Fibroblast of pulmonary artery (primary cell): ENCODE data around the gene LZTS3.
"Not testable (repeated sequence)": the region's sequence is repeated elsewhere in the genome, so short reads cannot be mapped to it uniquely, and the experiment has no call there.

Experiments
- DNase-seq: peaks from one replicate; pipeline ENCODE4 v3.0.0-alpha.2; 2010; ENCODE audit warnings: low read depth
- H3K4me3 ChIP-seq: replicated peaks from 2 replicates; pipeline ENCODE4 v1.5.1; 2011; ENCODE audit warnings: low read depth, mild to moderate bottlenecking, control low read depth, low read length, moderate library complexity
- TF ChIP-seq, protein P1 (sequence below): IDR thresholded peaks from 2 replicates; pipeline ENCODE4 v1.5.1; 2011; ENCODE audit warnings: mild to moderate bottlenecking, control low read depth, low read length, inconsistent platforms; ENCODE audit errors: missing control alignments

LZTS3 gene

DNA sequence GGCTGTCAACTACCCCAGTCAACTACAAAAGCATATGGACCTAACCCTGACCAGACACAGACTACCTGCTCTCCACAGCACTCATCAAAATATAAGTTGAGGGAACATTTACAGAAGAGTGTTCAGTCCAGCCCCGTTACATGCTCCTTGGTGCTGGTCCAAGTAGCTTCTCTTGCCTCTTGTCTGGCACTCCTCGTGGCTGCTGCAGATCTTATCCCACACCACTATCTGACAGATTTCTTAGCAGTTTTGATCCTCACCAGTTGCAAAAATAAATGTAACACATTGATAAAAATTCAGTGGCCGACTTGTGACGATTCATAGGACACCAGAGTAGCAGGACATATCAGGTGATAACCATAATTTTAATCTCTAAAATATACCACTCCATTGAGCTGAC, 44.3 kb downstream of the LZTS3 start:
- TF ChIP-seq, protein P1, sequence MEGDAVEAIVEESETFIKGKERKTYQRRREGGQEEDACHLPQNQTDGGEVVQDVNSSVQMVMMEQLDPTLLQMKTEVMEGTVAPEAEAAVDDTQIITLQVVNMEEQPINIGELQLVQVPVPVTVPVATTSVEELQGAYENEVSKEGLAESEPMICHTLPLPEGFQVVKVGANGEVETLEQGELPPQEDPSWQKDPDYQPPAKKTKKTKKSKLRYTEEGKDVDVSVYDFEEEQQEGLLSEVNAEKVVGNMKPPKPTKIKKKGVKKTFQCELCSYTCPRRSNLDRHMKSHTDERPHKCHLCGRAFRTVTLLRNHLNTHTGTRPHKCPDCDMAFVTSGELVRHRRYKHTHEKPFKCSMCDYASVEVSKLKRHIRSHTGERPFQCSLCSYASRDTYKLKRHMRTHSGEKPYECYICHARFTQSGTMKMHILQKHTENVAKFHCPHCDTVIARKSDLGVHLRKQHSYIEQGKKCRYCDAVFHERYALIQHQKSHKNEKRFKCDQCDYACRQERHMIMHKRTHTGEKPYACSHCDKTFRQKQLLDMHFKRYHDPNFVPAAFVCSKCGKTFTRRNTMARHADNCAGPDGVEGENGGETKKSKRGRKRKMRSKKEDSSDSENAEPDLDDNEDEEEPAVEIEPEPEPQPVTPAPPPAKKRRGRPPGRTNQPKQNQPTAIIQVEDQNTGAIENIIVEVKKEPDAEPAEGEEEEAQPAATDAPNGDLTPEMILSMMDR: no peak
- H3K4me3 ChIP-seq: no peak overlapping the region

GRCh38 chr20:3128275-3128984, 44.9 kb downstream of the LZTS3 start:
- no peak for DNase-seq
- TF ChIP-seq, protein P1: no peak
- no peak overlapping the region for H3K4me3 ChIP-seq

More for the DNA sequence above, 44.3 kb downstream of the LZTS3 start:
- DNase-seq: no peak

GRCh38 chr20:3126527-3126859, 46.9 kb downstream of the LZTS3 start:
- TF ChIP-seq, protein P1: no peak
- H3K4me3 ChIP-seq: no peak overlapping the region
- DNase-seq: no peak

DNA sequence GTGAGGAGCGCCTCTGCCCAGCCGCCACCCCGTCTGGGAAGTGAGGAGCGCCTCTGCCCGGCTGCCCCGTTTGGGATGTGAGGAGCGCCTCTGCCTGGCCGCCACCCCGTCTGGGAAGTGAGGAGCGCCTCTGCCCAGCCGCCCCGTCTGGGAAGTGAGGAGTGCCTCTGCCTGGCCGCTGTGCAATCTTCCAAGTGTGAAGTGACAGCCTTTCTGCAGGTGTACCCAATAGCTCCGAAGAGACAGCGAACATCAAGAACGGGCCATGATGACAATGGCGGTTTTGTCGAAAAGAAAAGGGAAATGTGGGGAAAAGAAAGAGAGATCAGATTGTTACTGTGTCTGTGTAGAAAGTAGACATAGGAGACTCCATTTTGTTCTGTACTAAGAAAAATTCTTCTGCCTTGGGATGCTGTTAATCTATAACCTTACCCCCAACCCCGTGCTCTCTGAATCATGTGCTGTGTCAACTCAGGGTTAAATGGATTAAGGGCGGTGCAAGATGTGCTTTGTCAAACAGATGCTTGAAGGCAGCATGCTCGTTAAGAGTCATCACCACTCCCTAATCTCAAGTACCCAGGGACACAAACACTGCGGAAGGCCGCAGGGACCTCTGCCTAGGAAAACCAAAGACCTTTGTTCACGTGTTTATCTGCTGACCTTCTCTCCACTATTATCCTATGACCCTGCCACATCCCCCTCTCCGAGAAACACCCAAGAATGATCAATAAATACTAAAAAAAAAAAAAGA, 47.4 kb downstream of the LZTS3 start:
- DNase-seq, H3K4me3 ChIP-seq: not testable (repeated sequence)

DNA sequence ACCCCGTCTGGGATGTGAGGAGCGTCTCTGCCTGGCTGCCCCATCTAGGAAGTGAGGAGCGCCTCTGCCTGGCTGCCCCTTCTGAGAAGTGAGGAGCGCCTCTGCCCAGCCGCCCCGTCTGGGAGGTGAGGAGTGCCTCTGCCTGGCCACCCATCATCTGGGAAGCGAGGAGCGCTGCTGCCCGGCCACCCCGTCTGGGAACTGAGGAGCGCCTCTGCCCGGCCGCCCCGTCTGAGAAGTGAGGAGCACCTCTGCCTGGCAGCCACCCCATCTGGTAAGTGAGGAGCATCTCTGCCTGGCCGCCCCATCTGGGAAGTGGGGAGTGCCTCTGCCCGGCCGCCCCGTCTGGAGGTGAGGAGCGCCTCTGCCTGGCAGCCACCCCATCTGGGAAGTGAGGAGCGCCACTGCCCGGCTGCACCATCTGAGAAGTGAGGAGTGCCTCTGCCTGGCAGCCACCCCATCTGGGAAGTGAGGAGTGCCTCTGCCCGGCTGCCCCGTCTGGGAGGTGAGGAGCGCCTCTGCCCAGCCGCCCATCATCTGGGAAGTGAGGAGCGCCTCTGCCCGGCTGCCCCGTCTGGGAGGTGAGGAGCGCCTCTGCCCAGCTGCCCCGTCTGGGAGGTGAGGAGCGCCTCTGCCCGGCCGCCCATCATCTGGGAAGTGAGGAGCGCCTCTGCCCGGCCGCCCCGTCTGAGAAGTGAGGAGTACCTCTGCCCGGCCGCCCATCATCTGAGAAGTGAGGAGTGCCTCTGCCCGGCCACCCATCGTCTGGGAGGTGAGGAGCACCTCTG, 48.4 kb downstream of the LZTS3 start:
- not testable (repeated sequence) for DNase-seq, H3K4me3 ChIP-seq

- DNase-seq, H3K4me3 ChIP-seq: not testable (repeated sequence)
These were observed 49.2 kb downstream of the LZTS3 start for GRCh38 chr20:3124163-3124562.

DNA sequence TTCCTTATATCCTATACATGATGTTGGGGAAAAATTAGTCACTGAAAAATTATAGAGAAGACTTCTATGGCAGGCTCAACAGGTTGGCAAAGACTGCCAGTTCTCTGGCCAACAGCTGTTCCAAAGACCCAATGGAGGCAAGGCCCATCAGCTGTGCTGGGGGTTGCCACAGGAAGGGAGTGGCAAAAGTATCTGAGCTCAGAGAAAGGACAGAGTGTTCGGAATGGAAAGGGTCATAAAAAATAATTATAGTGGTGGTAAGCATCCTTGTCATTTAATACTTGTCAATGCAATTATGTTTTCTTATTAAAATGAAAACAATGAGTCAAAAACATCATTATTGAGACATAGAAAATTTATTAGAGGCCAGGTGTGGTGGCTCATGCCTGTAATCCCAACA, 49.8 kb downstream of the LZTS3 start:
- no peak for DNase-seq
- no peak overlapping the region for H3K4me3 ChIP-seq
- TF ChIP-seq, protein P1: no peak

DNA sequence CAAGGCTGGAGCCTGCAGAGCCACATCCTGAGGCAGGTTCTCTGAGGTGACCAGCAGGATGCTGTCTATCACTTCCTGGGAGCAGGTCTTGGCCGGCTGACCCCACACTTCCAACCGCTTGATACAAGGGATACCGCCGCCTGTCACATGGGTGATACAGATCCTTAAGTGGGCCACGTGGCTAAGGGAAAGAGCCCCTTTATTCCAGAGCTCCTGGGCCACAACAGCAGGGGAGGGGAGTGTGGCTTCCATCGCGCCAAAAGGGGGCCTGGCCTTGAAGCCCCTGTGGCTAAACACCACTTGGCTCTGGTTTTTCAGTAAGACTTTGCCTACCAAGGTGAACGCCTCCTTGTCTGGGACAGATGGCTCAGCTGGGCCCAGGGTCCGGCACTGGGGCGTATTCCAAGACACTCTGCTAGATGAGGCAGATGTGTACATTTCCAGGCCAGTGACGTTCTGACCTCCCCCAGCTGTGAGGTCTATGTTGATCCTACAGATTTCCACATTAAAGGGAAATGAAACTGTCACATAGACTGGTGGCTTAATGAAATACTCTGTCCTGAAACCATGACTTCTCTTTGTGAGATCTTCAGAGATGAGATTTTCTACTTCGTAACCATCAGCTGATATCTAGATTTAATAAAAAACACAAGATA, 51.3 kb downstream of the LZTS3 start:
- no peak overlapping the region for H3K4me3 ChIP-seq
- DNase-seq: no peak
- TF ChIP-seq, protein P1: no peak
